NCI-H1436 (cell line): ENCODE measurements around the gene SART3.

Experiments used
- DNase-seq: peaks from one replicate; lab custom pipeline; 2025; lab: John Stamatoyannopoulos, UW

Gene SART3, protein sequence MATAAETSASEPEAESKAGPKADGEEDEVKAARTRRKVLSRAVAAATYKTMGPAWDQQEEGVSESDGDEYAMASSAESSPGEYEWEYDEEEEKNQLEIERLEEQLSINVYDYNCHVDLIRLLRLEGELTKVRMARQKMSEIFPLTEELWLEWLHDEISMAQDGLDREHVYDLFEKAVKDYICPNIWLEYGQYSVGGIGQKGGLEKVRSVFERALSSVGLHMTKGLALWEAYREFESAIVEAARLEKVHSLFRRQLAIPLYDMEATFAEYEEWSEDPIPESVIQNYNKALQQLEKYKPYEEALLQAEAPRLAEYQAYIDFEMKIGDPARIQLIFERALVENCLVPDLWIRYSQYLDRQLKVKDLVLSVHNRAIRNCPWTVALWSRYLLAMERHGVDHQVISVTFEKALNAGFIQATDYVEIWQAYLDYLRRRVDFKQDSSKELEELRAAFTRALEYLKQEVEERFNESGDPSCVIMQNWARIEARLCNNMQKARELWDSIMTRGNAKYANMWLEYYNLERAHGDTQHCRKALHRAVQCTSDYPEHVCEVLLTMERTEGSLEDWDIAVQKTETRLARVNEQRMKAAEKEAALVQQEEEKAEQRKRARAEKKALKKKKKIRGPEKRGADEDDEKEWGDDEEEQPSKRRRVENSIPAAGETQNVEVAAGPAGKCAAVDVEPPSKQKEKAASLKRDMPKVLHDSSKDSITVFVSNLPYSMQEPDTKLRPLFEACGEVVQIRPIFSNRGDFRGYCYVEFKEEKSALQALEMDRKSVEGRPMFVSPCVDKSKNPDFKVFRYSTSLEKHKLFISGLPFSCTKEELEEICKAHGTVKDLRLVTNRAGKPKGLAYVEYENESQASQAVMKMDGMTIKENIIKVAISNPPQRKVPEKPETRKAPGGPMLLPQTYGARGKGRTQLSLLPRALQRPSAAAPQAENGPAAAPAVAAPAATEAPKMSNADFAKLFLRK

GRCh38 chr12:108560752-108561719 lies at the start of gene SART3:
SART3 (minus strand) TSS chr12:108561173; CDS start chr12:108561154, 19 bp downstream.
- peak; percentile 87 for DNase-seq

DNA sequence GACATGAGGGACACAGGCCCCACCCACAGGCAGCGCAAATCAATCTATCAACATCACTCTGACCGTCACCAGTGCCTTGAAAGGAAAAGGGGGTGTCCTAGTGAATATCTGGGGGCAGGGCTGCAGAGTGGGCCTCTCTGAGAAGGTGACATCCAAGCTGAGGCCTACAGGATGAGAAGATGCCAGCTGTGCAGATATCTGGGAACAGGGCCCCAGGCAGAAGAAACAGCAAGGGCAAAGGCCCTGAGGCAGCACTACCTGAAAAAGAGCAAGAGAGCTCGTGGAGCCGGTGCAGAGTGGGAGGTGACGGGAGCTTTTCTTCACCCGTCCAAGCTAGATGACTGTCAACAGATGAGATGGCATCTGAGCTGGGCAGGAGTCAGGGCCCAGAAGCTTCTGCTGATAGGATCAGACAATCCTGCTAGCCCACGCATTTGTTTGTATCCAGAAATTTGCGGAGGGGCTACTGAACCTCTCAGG lies 49.4 kb upstream of the SART3 start:
- no peak for DNase-seq

DNA sequence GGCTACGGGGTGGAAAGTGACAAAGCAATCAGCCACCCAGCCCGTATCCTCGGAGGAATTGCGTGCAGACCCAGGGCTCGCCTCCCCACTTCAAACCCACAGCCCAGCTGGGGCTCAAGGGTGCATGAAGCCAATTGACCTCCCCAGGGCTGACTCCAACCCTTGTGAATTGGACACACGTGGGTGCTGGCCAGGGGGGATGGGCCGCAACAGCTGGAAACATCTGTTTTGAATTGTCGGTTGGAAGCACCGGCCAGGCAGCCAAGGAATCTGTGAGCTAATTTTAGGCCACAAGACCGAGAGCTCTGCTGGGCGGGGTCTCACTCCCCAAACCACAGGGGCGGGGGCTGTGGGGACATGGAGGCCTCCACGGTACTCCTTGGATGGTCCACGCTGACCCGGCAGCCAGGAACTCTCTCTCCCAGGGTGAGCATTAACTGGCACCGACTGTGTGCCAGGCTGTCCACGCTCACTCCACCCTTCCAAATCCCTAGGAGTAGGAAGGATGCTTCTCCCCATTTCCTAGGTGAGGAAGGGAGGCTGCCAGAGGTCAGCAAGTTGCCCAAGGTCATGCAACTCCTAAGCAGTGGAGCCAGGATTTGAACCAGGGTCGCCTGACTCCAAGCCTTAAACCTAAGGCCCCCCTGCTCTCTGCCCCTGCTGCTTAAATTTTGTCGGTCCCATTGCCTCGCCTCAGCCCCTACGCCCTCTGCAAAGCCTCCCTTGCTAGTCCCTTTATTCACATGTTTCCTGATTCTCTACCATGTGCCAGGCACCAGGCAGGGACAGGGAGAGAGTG lies 48.8 kb upstream of the SART3 start:
- no peak for DNase-seq

DNA sequence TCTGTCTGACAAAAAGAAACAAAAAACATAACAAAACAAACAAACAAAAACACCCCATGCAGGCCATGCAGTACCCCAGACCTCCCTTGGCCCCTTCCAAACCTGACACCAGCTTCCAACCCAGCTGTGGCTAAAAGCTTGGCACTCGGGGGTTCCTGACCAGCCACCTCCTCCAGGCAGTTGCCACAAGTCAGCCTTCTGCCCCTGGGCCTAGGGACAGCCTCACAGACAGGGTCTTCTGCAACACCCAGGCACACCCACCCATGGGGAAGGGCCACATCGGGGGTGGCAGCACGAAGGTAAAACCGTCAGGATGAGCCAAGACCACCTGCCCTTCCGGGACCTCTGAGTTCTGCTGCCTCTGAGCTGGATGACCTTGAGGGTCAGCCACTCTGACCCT lies 47.6 kb upstream of the SART3 start:
- no peak for DNase-seq

- DNase-seq, result no peak
Observed at GRCh38 chr12:108607981-108608600, 47.1 kb upstream of the SART3 start.

DNA sequence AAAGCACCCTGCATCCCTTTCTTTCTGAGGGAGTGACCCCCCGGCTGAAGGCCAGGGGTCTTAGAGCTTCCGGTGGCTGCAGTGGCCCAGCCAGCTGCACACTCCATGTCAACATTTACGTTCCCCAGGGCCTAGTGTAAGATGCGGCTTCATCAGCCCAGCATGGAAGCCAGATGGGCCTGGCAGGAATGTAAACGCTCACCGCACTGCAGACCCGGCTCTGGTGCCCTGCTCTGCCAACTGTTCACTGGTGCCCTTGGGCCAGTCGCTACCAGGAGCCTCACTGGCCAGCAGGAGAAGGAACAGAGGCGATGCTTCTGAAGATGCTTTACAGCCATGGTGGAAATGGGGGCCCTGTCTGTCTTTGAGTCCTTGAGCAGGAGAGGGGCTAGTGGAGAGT lies 45.5 kb upstream of the SART3 start:
- DNase-seq, result no peak

- DNase-seq, result no peak
Observed at GRCh38 chr12:108605690-108606406, 44.9 kb upstream of the SART3 start.

- no peak for DNase-seq
Observed at GRCh38 chr12:108605000-108605689, 44.2 kb upstream of the SART3 start.

DNA sequence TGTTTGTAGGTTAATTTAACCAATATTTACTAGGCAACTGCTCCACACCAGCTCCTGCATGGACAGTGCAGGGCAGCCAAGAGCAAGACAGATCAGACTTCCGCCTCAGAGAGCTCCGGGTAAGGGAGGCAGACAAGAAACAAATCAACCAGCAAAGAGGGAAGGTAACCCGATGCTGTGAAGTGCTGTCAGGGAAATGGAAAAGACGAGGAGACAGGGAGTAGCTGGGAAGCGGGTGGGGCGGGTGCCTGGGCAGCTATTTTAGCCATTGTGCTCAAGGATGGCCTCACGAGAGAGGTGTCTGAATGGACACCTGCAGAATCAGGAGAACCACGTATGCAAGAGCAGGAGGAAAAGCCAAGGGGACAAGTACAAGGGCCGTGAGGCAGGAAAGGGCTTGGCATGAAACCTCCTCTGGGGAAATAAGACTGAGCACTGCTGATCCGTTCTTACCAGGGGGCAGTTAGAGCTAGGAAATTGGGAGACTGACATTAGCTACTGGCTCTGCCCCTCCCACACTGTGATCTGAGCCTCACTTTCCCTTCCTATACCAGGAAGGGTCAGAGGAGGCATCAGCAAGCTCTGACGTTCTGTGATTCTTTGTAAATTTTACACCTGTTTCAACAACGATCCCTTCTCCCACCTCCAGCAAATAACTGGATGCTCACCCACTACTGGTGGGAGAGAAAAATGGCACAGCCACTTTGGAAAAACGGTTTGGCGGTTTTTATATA lies 43.4 kb upstream of the SART3 start:
- DNase-seq, result no peak

GRCh38 chr12:108603743-108604142 lies 42.8 kb upstream of the SART3 start:
- no peak for DNase-seq

DNA sequence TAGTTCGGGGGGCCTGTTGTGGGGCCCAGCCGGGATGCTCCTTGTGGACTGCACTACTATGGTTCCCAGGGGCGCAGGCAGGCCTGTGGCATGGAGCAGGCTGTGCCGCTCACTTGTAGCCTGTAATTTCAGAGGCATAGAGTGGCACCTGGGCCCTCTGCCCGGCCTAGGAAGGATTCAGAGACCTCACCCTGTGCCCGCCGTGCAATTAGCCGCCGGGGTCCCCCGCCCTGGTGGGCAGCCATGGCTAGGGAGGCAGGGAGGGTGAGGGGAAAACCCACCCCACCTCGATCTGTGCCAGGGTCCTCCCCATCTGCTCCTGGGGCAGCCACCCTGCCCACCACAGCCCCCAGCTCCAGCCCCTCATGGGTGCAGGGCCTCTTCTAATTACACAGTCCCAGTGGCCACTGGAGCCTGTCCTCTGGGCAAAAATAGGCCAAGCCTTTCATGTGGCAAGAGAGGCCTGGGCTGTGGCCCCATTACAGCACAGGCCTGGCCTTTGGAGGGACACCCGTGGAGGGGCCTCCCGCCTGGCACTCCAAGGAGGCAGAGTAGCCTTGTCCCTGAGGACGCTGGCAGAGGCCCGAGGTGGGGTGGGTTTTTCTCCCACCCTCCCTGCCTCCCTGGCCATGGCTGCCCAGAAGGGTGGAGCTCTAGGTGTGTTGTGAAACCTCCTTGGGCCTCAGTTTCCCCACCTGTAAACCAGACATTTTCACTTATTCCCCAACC lies 42.2 kb upstream of the SART3 start:
- DNase-seq, result no peak

DNA sequence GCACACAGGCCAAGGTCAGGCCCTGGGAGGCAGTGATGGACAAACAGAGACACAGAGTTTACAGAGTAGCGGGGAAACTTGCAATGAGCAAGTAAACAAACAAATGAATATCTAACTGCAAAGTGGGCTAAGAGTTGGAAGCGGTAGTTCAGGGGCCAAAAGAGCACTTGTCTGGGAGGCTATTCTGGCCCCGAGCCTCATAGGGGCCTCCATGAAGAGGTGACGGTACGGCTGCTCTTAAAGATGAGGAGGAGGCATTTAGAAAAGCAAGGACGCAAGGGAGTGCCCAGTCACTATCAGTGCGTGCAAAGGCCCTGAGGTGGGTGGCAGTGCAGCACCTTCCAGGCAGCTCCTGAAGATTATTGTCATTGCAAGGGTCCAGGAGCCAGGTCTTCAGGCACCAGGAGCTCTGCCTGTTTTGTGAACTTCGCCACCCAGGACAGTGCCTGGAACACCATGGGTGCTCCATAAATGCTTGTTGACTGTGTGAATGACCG lies 41.3 kb upstream of the SART3 start:
- DNase-seq, result no peak

GRCh38 chr12:108600702-108601007 lies 39.7 kb upstream of the SART3 start:
- no peak for DNase-seq

DNA sequence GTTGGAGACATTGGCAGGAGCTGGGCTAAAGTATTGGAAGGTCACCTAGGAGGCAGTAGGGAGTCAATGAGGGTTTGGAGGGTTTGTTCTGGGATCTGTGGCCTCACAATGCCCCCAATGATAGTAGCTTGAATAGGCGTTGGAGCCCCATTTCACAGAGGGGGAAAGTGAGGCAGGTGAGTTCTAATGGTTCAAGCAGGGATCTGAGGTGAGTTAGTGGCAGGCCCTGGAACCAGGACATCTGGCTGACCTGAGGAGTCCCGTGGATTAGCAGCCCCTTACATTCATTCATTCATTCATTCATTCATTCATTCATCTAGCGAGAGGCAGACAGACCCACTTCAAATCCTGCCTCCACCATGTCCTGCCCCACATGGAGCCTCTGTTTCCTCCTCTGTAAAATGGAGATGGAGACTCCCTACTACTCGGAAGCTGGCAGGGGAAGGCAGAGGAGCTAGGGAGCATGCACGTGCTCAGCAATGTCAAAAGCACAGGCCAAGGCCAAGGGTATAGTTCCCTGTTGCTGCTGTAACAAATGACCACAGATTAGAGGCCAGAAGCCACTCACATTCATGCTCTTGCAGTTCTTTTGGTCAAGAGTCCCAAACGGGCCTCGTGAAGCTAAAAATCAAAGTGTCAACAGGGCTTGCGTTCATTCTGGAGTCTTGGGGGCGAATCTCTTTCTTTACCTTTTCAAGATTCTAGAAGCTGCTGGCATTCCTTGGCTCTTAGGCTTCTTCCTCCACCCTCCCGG lies 39.2 kb upstream of the SART3 start:
- DNase-seq, result no peak

GRCh38 chr12:108599541-108599940 lies 38.6 kb upstream of the SART3 start:
- no peak for DNase-seq

DNA sequence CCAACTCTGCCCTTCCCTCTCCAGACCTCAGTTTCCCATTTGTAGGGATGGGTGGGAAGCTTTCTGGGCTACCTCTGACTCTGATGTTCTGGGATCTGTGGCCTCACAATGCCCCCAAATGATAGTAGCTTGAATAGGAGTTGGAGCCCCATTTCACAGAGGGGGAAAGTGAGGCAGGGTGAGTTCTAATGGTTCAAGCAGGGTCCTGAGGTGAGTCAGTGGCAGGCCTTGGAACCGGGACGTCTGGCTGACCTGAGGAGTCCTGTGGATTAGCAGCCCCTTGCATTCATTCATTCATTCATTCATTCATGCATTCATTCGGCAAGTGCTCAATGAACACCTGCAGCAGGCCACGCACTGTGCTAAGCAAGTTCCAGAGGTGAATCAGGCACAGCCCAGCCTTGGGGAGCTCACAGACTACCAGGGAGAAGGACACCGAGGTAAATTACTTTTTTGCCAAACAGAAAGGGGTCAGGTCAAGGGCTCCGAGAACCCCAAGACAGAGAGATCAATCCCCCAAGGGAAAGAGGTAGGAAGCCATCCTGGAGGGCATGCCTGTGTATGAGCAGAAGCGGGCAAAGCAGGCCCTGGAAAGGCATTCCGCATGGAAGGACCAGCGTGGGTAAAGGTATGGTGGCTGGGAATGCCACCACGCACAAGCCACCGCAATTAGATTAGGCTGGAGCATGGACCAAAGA lies 37.7 kb upstream of the SART3 start:
- DNase-seq, result no peak
